Measurements from ENCODE around the gene ODF2.
A peak's percentile ranks its signal among the peaks of the same experiment; 100 is the strongest.
"Not testable (repeated sequence)": the region's sequence is repeated elsewhere in the genome, so short reads cannot be mapped to it uniquely, and the experiment has no call there.

The ODF2 gene

DNA sequence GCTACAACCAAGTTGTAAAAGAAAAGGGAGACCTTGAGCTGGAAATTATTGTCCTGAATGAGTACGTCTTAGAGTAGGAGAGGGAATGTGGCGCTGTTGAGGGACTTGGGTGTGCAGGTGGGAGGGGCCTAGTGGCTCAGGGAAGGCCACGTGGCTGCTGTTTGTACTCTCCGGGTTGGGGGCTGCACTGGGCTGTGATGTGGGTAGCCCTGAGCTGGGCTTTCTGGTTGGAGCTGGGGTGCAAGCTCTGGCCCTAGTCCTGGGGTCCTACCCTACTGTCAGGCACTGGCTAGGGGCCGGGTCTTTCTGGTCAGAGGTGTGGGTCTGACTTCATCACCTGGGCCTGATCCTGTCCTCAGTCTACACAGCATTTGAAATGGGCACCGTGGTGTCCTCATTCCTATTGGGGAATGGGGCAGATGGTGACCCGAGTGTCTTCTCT lies 29.6 kb downstream of the ODF2 start:
- DNase-seq, result no peak

DNA sequence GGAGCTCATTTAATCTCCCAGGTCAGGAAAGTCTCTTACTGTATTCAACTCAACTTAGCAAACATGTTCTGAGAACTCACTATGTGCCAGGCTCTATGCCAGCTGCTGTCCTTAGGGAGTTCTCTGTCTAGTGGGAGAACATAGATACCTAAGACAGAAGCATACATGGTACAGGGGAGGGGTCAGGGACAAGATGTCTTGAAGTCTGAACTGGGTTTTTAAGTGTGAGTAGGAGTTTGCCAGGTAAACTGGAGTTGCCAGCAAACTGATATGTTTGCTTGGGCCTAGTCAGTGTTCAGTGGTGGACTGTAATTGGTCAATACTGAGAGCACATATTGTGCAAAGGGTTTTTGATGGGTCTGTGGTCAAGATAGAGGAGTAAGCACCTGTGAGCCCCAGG lies 30.4 kb downstream of the ODF2 start:
- no peak for DNase-seq

DNA sequence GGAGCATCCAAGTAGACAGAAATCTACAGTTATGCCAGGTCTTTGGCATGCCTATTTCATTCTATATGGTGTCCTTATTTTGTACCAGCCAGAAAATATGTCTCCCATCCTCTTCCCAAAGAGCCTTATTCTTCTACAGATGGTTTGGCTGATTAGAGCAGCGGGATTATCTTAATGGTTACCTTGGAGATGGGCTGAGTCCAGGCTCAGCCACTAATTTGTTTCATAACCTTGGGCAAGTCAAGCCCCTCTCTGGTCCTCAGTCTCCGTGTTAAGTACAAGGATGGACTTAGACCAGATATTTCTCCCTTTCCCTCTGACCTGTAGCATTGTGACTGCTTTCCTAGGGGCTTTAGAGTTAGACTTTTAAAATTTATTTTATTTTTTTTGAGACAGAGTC lies 37.6 kb downstream of the ODF2 start:
- DNase-seq, result no peak

DNA sequence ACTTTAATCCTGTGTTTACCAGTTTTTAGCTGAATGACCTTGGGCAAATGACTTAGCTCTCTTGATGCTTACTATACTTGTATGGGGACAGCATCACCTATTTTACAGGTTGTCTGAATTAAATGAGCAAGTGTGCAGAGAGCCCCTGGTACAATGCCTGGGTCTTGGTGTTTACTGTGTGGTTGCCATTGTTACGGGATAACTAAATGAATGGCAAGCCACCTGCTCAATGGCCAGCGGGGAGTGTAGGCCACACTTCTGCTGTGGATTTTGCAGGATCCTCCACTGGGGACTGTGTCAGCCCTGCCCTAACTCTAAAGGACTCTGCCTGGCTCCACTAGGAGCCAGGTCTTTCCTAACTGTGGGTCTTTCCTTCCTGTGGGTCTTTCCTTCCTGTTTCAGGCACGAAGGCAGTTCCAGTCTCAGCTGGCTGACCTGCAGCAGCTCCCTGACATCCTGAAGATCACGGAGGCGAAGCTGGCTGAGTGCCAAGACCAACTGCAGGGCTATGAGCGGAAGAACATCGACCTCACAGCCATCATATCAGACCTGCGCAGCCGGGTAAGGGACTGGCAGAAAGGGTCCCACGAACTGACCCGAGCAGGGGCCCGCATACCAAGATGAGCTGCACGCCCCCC lies 38.4 kb downstream of the ODF2 start:
- DNase-seq, result peak; percentile 11

DNA sequence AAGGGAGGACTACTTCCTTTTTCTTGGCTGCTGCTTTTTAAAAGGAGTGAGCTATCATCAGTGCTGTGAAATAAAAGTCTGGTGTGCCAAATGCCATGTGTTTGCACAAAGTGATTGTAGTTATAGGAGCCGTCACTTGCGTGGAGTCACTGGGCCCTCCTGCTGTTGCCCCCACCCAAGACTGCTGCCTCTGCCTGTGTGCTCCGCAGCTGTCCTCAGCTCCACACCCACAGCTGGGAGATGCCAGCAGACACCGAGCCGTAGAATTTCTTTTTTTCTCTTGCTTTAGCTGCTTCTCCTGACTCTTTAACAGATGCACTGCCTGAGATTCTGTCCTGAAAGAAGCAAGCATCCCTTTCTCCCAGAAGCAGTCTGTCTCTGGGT lies 38.9 kb downstream of the ODF2 start:
- DNase-seq, result no peak

DNA sequence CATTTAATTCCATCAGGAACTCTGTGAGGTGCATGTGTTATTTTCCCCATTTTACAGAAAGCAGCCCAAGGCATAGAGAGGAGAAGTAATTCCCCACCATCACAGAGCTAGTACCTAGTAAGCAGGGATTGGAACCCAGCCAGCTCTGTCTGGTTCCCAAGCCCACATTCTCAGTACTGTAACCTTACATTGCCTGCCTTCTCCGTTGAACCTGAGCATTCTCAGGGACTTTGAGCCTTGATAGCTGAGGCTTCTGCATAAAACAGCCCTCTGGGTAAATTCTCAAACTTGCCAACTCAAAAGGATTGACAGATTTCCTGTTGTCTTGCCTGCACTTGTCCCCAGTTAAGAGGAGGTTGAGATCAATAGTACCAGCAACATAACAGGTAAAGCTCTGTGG lies 39.5 kb downstream of the ODF2 start:
- DNase-seq, result no peak

DNA sequence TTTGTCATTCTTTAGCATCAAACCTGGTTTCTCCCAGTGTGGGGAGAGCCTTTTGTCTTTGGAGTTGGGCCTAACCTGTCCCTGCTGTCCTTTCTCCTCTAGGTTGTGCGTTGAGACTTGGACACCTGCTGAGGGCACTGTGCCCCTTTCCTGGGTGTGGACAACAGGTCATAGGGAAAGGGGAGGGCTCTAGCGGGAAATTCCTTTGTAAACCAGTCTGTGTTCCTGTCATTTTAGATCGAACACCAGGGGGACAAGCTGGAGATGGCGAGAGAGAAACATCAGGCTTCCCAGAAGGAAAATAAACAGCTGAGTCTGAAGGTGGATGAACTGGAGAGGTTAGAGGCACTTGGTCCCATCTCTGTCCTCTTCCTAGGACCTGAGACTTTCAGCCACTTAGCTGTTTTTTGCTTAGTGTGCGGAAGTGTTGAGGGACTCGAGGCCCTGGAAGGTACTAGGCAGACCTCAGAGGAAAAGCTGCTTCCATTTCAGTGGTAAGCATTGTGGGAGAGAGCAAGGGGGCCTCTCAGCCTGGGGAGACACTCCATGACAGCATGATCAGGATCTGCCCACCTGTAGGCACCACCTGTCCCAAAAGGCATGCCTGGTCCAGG lies 40.1 kb downstream of the ODF2 start:
- no peak for DNase-seq

DNA sequence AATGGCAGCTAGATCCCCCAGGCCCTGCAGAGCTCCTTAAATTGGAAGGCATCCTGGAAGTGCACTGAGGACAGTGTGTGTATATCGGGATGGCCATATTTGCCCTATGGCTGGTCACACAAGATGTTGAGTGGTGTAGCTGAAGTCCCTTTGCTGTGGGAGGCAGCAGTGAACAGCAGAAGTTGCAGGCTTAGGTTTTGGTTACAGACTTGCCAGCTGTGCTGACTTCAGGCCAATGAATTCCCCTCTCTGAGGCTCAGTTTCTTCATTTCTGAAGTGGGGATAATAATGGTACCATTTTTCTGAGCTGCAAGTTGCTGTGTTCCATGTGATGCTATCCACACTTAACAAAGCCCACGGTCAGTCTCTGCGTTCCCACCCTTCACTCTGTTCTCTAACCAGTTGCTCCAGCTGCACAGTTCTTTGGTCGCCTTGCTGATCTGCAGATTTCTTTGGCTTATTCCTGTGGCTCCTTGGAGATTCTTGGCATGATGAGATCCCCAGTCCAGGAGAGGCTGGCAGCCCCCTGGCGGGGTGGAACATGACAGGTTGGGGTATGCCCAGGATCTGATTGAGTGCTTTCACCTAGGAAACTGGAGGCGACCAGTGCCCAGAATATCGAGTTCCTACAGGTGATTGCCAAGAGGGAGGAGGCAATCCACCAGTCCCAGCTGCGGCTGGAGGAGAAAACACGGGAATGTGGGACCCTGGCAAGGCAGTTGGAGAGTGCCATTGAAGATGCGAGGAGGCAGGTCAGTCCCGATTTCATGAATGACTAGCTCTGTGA lies 42.2 kb downstream of the ODF2 start:
- DNase-seq, result no peak

DNA sequence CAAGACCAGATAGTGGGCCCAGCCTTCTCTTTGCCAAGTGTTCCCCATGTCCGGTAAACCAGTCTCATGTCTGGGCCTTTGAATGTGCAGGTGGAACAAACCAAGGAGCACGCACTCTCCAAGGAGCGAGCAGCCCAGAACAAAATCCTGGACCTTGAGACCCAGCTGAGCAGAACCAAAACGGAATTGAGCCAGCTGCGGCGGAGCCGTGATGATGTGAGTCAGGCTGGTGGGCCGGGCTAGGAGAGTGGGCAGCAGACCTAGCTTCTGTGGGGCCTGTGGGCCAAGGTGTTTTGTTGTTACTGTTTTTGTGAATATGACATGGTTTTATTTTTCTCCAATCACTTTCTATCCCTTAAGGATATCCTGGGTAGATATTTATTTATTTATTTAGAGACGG lies 43.1 kb downstream of the ODF2 start:
- no peak for DNase-seq

DNA sequence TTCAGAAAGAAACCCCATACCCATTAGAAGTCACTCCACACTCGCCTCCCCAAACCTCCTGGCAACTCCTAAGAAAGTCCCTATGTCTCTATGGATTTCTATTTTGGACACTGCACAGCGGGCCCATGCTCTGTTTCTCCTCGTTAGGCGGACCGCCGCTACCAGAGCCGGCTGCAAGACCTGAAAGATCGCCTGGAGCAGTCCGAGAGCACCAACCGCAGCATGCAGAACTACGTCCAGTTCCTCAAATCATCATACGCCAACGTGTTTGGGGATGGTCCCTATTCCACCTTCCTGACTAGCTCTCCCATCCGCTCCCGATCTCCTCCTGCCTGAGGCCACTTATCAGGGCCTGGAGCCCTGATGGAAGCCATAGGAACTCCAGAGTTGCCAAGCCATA lies 44.1 kb downstream of the ODF2 start:
- no peak for DNase-seq

DNA sequence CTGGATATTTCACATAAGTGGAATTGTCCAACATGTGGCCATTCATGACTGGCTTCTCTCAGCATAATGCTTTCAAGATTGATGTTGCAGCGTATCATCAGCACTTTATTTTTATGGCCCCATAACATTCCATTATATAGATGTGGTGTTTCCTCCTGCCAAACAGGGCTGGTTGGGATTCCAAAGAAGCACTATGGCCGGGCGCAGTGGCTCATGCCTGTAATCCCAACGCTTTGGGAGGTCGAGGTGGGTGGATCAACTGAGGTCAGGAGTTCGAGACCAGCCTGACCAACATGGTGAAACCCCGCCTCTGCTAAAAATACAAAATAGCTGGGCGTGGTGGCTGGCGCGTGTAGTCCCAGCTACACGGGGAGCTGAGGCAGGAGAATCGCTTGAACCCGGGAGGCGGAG lies 47.6 kb downstream of the ODF2 start:
- not testable (repeated sequence) for DNase-seq

DNA sequence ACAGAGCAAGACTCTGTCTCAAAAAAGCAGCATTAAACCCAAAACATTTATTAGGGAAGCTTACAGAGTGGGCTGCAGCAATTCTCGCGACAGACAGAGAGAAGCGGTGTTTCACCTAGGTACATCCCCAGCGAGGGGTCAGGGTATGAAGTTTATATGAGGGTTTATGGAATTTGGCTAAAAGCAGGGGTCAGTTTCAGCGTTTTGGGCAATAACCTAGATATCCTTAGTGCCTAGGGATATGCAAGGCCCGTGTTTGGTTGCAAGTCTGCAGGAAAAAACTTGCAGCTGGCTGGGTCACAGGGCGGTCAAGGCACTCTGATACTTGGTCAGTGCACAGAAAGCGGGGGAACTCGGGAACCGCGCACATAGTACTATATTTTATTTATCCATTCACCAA lies 48.1 kb downstream of the ODF2 start:
- DNase-seq, result no peak

DNA sequence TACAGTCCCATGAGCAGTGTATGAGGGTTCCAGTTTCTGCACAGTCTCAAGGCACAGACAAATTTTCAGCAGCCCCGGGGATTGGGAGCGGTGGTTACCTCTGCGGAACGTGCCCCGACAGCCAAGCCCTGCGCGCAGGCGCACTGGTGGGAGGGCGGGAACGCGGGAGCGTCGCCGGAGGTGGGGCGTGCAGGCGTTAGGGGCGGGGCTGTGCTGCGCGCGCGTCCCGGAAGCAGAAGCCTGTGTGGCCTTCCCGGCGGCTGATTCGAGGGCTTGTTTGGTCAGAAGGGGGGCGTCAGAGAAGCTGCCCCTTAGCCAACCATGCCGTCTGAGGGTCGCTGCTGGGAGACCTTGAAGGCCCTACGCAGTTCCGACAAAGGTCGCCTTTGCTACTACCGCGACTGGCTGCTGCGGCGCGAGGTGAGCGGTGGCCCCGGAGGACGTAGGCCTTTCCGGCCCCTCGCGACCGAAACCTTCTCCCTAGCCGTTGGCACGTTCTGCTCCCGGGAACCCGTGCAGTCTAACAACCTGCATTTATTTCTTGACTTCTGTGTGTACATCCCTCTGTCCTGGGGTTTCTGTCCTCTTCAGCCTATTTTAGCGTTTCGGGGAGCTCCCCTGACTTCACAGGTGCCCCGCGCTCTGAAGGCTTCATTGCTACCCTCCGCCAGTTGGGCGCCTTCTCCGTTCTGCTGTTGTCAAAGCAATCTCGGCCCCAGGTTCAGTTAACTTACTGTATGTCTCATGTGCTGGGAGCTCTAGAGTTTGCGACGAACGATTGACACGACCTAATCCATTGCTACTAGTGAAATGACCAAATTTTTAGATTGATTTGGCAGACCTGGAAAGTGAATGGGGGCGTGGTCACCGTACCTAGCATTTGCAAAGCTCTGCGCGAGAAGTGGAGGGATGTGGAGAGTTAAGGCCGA lies 48.9 kb downstream of the ODF2 start, which contains the start of gene GLE1:
Gene GLE1 (plus strand): TSS at position 235 of the 929 bp plus-strand sequence. CDS start 87 bp downstream, at position 322.
- peak; percentile 98 for DNase-seq

DNA sequence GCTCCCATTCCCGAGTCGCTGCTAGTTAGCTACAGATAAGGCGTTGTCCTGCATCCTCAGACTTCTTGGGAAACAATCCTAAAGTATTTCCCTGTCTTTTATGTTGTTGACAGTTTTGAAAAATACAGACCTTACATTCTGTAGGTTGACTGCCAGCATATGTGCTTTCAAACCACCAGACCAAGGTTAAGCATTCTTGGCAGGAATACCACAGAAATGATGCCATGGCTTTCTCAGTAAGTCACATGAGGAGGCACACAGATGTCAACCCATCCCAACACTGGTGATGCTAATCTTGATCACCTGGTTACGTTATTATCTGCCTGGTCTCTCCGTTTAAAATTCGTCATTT lies 49.6 kb downstream of the ODF2 start:
- DNase-seq, result no peak

DNA sequence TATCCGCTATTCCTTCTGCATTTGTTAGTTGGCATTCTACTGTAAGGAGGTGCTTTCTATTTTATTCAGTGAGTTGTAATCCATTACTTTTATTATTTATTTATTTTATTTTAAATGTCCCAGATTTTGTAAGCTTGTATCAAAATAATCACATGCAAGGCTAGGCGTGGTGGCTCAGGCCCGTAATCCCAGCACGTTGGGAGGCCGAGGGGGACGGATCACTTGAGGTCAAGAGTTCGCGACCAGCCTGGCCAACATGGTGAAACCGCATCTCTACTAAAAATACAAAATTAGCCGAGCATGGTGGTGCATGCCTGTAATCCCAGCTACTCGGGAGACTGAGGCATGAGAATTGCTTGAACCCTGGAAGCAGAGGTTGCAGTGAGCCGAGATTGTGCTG lies 50.1 kb downstream of the ODF2 start:
- DNase-seq, result not testable (repeated sequence)

DNA sequence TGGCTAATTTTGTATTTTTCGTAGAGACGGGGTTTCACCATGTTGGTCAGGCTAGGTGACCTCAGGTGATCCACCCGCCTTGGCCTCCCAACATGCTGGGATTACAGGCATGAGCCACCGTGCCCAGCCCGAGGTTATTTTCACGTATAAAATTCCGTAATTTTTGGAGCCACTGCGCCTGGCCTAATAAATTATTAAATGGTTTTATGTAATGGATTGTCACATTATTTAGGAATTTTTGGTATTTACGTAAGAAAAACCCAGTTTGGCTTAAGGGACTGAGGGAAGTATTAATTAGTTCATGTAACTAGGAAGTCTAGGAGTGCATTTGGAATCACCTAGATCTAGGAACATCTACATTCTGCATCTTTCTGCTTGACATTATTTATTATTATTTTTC lies 57.0 kb downstream of the ODF2 start:
- no peak for DNase-seq

DNA sequence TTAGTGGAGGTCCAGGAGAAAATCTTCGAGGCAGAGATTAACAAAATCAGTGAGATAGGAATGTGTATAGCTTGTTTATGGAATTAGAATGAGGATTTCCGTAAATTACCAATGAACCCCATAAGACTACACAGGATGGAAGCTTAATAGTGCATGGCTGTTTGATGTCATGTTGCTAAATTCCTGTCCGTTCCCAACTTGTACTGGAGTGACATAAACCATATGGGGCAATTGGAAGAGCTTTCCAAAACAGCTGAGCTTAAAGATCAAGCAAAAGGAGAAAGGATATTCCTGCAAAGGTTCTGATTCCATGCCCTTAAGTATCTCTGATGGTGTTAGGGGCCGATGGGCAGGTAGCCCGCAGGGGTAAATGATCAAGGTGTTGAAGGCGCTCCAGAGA lies 66.2 kb downstream of the ODF2 start:
- DNase-seq, result no peak

DNA sequence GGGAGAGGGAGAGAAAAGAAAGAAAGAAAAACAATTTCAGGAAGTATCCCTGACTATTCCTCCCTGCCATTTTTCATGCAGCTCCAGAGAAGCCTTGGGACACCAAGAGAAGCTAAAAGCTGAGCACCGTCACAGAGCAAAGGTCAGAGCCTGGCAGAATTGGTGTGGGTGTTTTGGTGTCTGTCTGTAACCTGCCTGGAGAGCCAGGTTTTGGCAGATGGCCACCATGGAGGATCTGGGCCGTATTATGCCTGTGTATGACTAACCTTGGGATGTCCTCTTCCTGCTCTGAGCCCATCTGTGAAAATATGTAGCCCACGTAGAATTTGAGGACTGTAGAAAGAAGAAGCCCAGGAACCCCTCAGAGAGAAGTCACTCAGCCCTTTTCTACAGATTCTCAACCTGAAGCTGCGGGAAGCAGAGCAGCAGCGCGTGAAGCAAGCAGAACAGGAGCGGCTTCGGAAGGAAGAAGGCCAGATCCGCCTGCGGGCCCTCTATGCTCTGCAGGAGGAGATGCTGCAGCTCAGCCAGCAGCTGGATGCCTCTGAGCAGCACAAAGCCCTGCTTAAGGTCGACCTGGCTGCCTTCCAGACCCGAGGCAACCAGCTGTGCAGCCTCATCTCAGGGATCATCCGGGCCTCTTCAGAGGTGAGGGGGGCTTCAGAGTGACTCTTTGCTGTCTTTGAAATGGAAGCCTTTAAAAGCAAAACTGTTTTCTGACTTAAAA lies 67.6 kb downstream of the ODF2 start:
- no peak for DNase-seq

DNA sequence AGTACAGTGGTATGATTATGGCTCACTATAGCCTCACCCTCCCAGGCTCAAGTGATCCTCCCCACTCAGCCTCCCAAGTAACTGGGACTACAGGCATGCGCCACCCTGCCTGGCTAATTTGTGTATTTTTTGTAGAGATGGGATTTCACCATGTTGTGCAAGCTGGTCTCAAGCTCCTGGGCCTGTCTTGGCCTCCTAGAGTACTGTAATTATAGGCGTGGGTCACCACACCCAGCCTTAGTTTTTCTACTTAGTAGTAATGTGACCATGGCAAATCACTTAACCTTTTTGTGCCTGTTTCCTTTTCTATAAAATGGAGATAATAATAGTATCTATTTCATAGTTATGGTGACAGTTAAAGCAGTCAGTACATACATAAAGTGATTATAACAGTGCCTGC lies 70.9 kb downstream of the ODF2 start:
- DNase-seq, result no peak

DNA sequence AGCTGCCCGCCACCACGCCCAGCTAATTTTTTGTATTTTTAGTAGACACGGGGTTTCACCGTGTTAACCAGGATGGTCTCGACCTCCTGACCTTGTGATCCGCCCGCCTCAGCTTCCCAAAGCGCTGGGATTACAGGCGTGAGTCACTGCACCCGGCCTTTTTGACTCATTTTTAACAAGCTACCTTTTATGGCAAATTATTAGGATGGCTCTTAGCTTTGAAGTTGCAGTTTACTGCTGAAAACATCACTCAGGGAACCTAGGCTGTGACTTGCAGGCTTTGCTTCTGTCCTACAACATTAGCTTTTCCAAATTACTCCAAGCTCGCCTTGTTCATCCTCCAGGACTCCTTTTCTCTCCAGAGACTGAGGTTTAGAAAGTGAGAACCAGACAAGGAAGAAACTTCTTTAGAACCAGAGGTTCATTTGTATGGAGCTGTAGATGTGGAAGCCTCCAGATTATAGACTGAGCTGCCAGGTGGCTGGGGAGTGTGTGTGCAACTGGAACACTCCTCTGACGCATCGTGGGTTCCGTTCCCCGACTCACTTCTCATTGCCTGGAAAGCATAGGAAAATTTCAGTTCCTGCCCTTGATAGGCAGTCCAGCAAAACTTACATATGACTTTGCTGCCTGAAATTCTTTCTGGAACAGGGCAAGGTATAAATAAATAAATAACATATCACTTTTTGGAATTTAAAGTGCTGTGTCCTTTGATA lies 72.8 kb downstream of the ODF2 start:
- DNase-seq, result no peak

DNA sequence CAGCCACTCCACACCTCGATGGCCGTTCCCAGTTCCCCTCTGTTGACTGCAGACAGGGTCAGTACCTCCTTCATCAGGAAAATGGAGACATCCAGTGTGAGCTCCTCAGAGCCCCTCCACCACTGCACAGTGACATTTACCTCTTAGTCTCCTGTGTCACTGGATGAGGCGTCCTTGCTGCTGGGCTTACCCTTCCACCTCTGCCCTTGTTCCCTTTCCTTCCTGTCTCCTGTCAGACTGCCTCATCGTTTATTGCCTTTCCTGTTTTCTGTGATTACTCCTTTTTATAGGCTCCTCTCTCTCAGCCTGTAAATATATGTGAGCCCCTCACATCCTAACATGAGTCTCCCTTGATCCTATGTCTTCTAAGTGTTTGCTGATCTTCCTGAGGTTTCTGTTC lies 73.4 kb downstream of the ODF2 start:
- no peak for DNase-seq

DNA sequence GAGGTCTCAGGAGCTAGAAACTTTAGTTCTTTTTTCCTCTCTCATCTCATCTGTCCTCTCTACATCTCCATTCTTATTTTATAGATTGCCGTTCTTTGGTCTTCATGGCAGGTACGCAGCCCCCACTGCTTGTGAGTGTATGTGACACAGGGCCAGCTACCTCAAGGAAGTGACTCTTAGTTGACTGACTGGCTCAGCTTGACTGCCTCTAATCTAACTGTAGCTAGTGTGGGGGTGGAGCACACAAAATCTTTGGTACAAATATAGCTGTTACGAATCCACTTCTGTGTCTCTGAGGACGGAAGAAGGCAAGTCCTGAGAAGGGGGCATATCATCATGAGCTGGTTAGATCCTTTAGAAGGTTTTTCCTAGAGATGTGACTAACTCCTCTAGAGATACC lies 76.8 kb downstream of the ODF2 start:
- no peak for DNase-seq
